HG03575 (cell line): Measurements from ENCODE around the gene HSPA13.
"Not testable (repeated sequence)": the region's sequence is repeated elsewhere in the genome, so short reads cannot be mapped to it uniquely, and the experiment has no call there.

Source experiments
- ATAC-seq: cut with Tn5 transposase; IDR thresholded peaks from one replicate; pipeline ENCODE4 v1.9.1; 2021; ENCODE audit not compliant: unreplicated experiment, insufficient number of reproducible peaks, low FRiP score; ENCODE audit errors: extremely low read depth

Gene HSPA13

GRCh38 chr21:14382835-14383595, at the start of gene HSPA13:
TSS of gene HSPA13 (minus strand) at chr21:14383146. CDS start at chr21:14383119, 27 bp downstream.
- ATAC-seq = peak; percentile 95

- no peak for ATAC-seq
These were observed 36.0 kb upstream of the HSPA13 start for GRCh38 chr21:14418920-14419319.

- no peak for ATAC-seq
These were observed 32.1 kb upstream of the HSPA13 start for GRCh38 chr21:14414932-14415508.

GRCh38 chr21:14405962-14406361, 23.0 kb upstream of the HSPA13 start:
- ATAC-seq = no peak

- no peak for ATAC-seq
These were observed 22.3 kb upstream of the HSPA13 start for GRCh38 chr21:14405225-14405624.

- ATAC-seq = no peak
These were observed 20.9 kb upstream of the HSPA13 start for GRCh38 chr21:14403681-14404318.

- ATAC-seq = no peak
These were observed 18.3 kb upstream of the HSPA13 start for GRCh38 chr21:14401217-14401616.

- ATAC-seq = no peak
These were observed 5.3 kb upstream of the HSPA13 start for GRCh38 chr21:14388282-14388681.

- ATAC-seq = no peak
These were observed 1.5 kb upstream of the HSPA13 start for GRCh38 chr21:14384453-14384852.

GRCh38 chr21:14383596-14384180, 742 bp upstream of the HSPA13 start:
- ATAC-seq = peak; percentile 2

- no peak for ATAC-seq
These were observed 486 bp downstream of the HSPA13 start for GRCh38 chr21:14382486-14382834.

- no peak for ATAC-seq
These were observed 6.1 kb downstream of the HSPA13 start for GRCh38 chr21:14376854-14377253.

GRCh38 chr21:14366998-14367397, 15.9 kb downstream of the HSPA13 start:
- no peak for ATAC-seq

GRCh38 chr21:14361958-14362357, 21.0 kb downstream of the HSPA13 start:
- ATAC-seq = no peak

GRCh38 chr21:14358775-14359174, 24.2 kb downstream of the HSPA13 start:
- no peak for ATAC-seq

- ATAC-seq = no peak
These were observed 26.2 kb downstream of the HSPA13 start for GRCh38 chr21:14356746-14357145.

GRCh38 chr21:14354515-14354914, 28.4 kb downstream of the HSPA13 start:
- no peak for ATAC-seq

- ATAC-seq = no peak
These were observed 29.2 kb downstream of the HSPA13 start for GRCh38 chr21:14353726-14354125.

- no peak for ATAC-seq
These were observed 29.7 kb downstream of the HSPA13 start for GRCh38 chr21:14353231-14353630.

- ATAC-seq = not testable (repeated sequence)
These were observed 55.6 kb downstream of the HSPA13 start for GRCh38 chr21:14327346-14327745.
